PFSK-1 (cell line): ENCODE results near the gene BIVM.

Source experiments
- FOXP2 ChIP-seq: optimal IDR thresholded peaks from 2 replicates; pipeline ENCODE3; 2011; ENCODE audit warnings: borderline replicate concordance, control low read depth, inconsistent platforms; ENCODE audit not compliant: insufficient read depth; ENCODE audit errors: extremely low read length, extremely low read depth
- POLR2AphosphoS5 ChIP-seq: IDR thresholded peaks from 2 replicates; pipeline ENCODE4 v1.6.1; 2012; ENCODE audit warnings: low read depth, mild to moderate bottlenecking, control low read depth, low read length, moderate library complexity
- SIN3A ChIP-seq: IDR thresholded peaks from 2 replicates; pipeline ENCODE4 v1.6.1; 2012; ENCODE audit warnings: mild to moderate bottlenecking, low read length, moderate library complexity, borderline replicate concordance; ENCODE audit not compliant: insufficient read depth
- TAF1 ChIP-seq: IDR thresholded peaks from 2 replicates; pipeline ENCODE4 v1.6.1; 2012; ENCODE audit warnings: low read length, control low read depth, borderline replicate concordance; ENCODE audit not compliant: insufficient read depth
- TF ChIP-seq, protein P1 (sequence below), 2 experiments: IDR thresholded peaks; 2 replicates each; pipeline versions ENCODE4 v1.6.1 to v1.8.0; 2011 to 2012; ENCODE audit warnings: low read depth in 2 of 2, low read length in 2 of 2, control low read depth in 1 of 2, inconsistent platforms in 1 of 2, mild to moderate bottlenecking in 1 of 2, moderate library complexity in 1 of 2; ENCODE audit not compliant: insufficient read depth in 1 of 2

- no peak for TF ChIP-seq POLR2AphosphoS5
- TF ChIP-seq, protein P1, sequence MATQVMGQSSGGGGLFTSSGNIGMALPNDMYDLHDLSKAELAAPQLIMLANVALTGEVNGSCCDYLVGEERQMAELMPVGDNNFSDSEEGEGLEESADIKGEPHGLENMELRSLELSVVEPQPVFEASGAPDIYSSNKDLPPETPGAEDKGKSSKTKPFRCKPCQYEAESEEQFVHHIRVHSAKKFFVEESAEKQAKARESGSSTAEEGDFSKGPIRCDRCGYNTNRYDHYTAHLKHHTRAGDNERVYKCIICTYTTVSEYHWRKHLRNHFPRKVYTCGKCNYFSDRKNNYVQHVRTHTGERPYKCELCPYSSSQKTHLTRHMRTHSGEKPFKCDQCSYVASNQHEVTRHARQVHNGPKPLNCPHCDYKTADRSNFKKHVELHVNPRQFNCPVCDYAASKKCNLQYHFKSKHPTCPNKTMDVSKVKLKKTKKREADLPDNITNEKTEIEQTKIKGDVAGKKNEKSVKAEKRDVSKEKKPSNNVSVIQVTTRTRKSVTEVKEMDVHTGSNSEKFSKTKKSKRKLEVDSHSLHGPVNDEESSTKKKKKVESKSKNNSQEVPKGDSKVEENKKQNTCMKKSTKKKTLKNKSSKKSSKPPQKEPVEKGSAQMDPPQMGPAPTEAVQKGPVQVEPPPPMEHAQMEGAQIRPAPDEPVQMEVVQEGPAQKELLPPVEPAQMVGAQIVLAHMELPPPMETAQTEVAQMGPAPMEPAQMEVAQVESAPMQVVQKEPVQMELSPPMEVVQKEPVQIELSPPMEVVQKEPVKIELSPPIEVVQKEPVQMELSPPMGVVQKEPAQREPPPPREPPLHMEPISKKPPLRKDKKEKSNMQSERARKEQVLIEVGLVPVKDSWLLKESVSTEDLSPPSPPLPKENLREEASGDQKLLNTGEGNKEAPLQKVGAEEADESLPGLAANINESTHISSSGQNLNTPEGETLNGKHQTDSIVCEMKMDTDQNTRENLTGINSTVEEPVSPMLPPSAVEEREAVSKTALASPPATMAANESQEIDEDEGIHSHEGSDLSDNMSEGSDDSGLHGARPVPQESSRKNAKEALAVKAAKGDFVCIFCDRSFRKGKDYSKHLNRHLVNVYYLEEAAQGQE (IDR thresholded peaks at IDR 0.05; ENCODE audit: insufficient read depth in 1 of 2, low read depth in 2 of 2, low read length in 2 of 2), result no peak
- TF ChIP-seq SIN3A, result no peak
- no peak for TF ChIP-seq TAF1
- no peak for TF ChIP-seq FOXP2
Observed at GRCh38 chr13:102770435-102770834, 28.5 kb upstream of the BIVM start.
